Neural cell (in vitro differentiated cells): ENCODE measurements around the gene ZFP62. TPM values are rescaled to one million over a fixed set of nuclear protein-coding genes. Genes with fewer than 3 reads are reported as not detected.

ENCODE experiments used
- H2AFZ ChIP-seq: fragments of 200-600, 300-800 bp; sonication (generic), shearing (Covaris generic); 2 replicates; pipeline ENCODE4 v1.6.0; 2014; ENCODE audit warnings: low read depth, mild to moderate bottlenecking, antibody characterized with exemption, low read length, moderate library complexity
- H3F3A ChIP-seq: fragments of 200-600 bp; shearing (Covaris generic); 2 replicates; pipeline ENCODE4 v1.6.1; 2016; ENCODE audit warnings: mild to moderate bottlenecking, moderate library complexity, mixed read lengths, antibody characterized with exemption, low read length; ENCODE audit not compliant: insufficient read depth, poor library complexity, severe bottlenecking
- H3K27ac ChIP-seq: fragments of 200-600, 300-800 bp; sonication (generic), shearing (Covaris generic); 2 replicates; pipeline ENCODE4 v1.5.1; 2014; ENCODE audit warnings: mild to moderate bottlenecking, low read length, moderate library complexity
- H3K27me3 ChIP-seq: fragments of 300-800, 200-600 bp; sonication (generic), shearing (Covaris generic); 2 replicates; pipeline ENCODE4 v1.6.0; 2014; ENCODE audit warnings: mild to moderate bottlenecking, low read depth, low read length, moderate library complexity; ENCODE audit not compliant: insufficient read depth
- H3K36me3 ChIP-seq: fragments of 300-800, 200-600 bp; sonication (generic), shearing (Covaris generic); 2 replicates; pipeline ENCODE4 v1.5.1; 2014; ENCODE audit warnings: mild to moderate bottlenecking, antibody characterized with exemption, low read length, moderate library complexity; ENCODE audit not compliant: insufficient read depth
- H3K4me2 ChIP-seq: fragments of 300-800, 200-600 bp; sonication (generic), shearing (Covaris generic); 2 replicates; pipeline ENCODE4 v1.6.0; 2014; ENCODE audit warnings: mild to moderate bottlenecking, low read length
- H3K4me3 ChIP-seq: fragments of 300-800, 200-600 bp; sonication (generic), shearing (Covaris generic); 2 replicates; pipeline ENCODE4 v1.5.1; 2014; ENCODE audit warnings: mild to moderate bottlenecking, low read length, moderate library complexity
- H3K79me2 ChIP-seq: fragments of 200-600 bp; shearing (Covaris generic); replicated peaks from 2 replicates; pipeline ENCODE4 v1.6.0; 2014; ENCODE audit warnings: mild to moderate bottlenecking, low read length, moderate library complexity; ENCODE audit not compliant: insufficient read depth
- H3K9ac ChIP-seq: fragments of 300-800, 200-600 bp; sonication (generic), shearing (Covaris generic); 2 replicates; pipeline ENCODE4 v1.6.1; 2016; ENCODE audit warnings: mild to moderate bottlenecking, low read length, mixed read lengths
- H3K9me2 ChIP-seq: fragments of 200-600 bp; shearing (Covaris generic); 2 replicates; pipeline ENCODE4 v1.6.1; 2016; ENCODE audit warnings: mild to moderate bottlenecking, low read length, mixed read lengths; ENCODE audit not compliant: insufficient read depth
- H3K9me3 ChIP-seq: fragments of 200-600, 300-800 bp; sonication (generic), shearing (Covaris generic); 2 replicates; pipeline ENCODE4 v1.6.1; 2016; ENCODE audit warnings: mild to moderate bottlenecking, mixed run types, low read length, moderate library complexity, mixed read lengths
- H4K20me1 ChIP-seq: fragments of 200-600 bp; shearing (Covaris generic); 2 replicates; pipeline ENCODE4 v1.6.1; 2016; ENCODE audit warnings: mild to moderate bottlenecking, mixed run types; ENCODE audit not compliant: insufficient read depth
- EP300 ChIP-seq: fragments of 450-650 bp; conservative IDR thresholded peaks from 2 replicates; pipeline ENCODE4 v1.6.1; 2014; ENCODE audit warnings: antibody characterized with exemption, mild to moderate bottlenecking, moderate library complexity; ENCODE audit not compliant: poor library complexity, severe bottlenecking
- EZH2 ChIP-seq: fragments of 200-600, 300-800 bp; shearing (Covaris generic), sonication (generic); IDR thresholded peaks from 2 replicates; pipeline ENCODE4 v1.6.1; 2014; ENCODE audit warnings: antibody characterized with exemption, low read length, borderline replicate concordance, mild to moderate bottlenecking; ENCODE audit not compliant: insufficient read depth, poor library complexity, severe bottlenecking
- MXI1 ChIP-seq: fragments of 450-650 bp; conservative IDR thresholded peaks from 2 replicates; pipeline ENCODE4 v1.6.1; 2014; ENCODE audit warnings: antibody characterized with exemption, mild to moderate bottlenecking; ENCODE audit not compliant: poor library complexity, severe bottlenecking
- POLR2AphosphoS5 ChIP-seq: IDR thresholded peaks from 2 replicates; pipeline ENCODE4 v1.6.1; 2012
- RAD21 ChIP-seq: fragments of 450-650 bp; conservative IDR thresholded peaks from 2 replicates; pipeline ENCODE4 v1.6.1; 2014; ENCODE audit warnings: antibody characterized with exemption, mild to moderate bottlenecking, moderate library complexity
- SMC3 ChIP-seq: fragments of 450-650 bp; conservative IDR thresholded peaks from 2 replicates; pipeline ENCODE4 v1.6.1; 2014; ENCODE audit warnings: antibody characterized with exemption, mild to moderate bottlenecking, moderate library complexity; ENCODE audit not compliant: poor library complexity
- TAF1 ChIP-seq: IDR thresholded peaks from 2 replicates; pipeline ENCODE4 v1.6.1; 2012; ENCODE audit warnings: low read depth
- polyA plus RNA-seq: library from polyadenylated mRNA; depleted of rRNA; stranded (reverse); fragments of >200 nt; gene quantifications from 2 replicates; pipeline ENCODE4 v1.2.3, GENCODE V29; 2014
- TF ChIP-seq, protein P1 (sequence below): fragments of 450-650 bp; IDR thresholded peaks from 2 replicates; pipeline ENCODE4 v1.5.1; 2014; ENCODE audit warnings: antibody characterized with exemption, mild to moderate bottlenecking, moderate library complexity; ENCODE audit not compliant: poor library complexity, severe bottlenecking
- TF ChIP-seq, protein P2 (sequence below): IDR thresholded peaks from 2 replicates; pipeline ENCODE4 v1.6.1; 2012; ENCODE audit warnings: borderline replicate concordance

ZFP62 gene
- polyA plus RNA-seq, 1 donor from 2014 or later: 69.1 TPM

DNA sequence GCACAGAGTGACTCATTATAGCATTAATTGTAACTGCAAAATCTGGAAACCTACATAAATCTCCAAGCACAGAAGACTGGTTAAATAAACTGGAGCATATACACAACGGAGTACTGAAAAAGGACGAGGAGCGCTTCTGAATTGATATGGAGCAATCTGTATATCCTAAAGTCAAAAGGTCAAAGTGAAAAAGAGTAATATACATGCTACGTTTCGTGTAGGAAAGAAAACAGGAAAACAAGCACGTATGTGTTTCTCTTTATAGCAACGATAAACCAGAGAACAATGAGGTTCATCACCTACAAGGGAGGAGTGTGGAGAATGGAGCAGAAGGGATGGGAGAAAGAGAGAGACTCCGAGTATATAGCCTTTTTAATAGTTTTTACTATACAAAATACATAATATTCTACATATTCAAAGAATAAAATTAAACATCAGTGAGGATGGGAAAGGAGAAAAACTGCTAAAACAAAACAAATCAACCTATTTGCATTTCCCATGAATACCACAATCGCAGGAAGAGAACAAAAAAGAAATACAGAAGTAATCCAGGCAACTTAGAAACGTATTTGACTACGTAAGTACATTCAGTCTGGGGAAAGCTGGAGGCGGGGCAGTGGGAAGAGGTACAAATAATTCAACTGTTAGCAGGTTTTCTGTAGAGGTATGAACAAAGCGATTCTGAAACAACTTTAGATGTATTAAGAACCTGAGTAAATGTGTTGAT is 7.8 kb downstream of the ZFP62 start (continued):
- TF ChIP-seq, protein P1, sequence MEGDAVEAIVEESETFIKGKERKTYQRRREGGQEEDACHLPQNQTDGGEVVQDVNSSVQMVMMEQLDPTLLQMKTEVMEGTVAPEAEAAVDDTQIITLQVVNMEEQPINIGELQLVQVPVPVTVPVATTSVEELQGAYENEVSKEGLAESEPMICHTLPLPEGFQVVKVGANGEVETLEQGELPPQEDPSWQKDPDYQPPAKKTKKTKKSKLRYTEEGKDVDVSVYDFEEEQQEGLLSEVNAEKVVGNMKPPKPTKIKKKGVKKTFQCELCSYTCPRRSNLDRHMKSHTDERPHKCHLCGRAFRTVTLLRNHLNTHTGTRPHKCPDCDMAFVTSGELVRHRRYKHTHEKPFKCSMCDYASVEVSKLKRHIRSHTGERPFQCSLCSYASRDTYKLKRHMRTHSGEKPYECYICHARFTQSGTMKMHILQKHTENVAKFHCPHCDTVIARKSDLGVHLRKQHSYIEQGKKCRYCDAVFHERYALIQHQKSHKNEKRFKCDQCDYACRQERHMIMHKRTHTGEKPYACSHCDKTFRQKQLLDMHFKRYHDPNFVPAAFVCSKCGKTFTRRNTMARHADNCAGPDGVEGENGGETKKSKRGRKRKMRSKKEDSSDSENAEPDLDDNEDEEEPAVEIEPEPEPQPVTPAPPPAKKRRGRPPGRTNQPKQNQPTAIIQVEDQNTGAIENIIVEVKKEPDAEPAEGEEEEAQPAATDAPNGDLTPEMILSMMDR: no peak
- TF ChIP-seq EP300: no peak

DNA sequence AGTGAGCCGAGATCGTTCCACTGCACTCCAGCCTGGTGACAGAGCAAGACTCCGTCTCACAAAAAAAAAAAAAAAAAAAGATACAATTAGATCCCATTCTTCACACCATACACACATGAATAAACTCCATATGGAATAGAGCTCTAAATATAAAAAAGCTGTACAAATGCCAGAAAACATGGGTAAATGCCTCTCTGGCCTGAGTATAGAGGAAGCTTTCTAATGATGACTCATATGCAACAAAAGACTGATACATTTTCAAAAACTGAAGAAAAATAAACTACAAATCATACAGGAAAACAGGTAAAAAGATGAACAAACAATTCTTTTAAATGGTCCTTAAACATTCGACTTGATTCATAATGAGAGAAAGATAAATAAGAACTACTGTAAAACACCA is 8.6 kb downstream of the ZFP62 start:
- H2AFZ ChIP-seq: no peak overlapping the region
- no peak overlapping the region for H3K27ac ChIP-seq
- peaks cover 43% of the 10 kb centered on the region for H3K36me3 ChIP-seq
- H3F3A ChIP-seq: no peaks in the 10 kb centered on the region
- H3K4me3 ChIP-seq: no peak overlapping the region
- H3K27me3 ChIP-seq: no peaks in the 10 kb centered on the region
- H3K9ac ChIP-seq: no peak overlapping the region
- H3K79me2 ChIP-seq: peaks cover 3% of the 10 kb centered on the region
- H4K20me1 ChIP-seq: no peaks in the 10 kb centered on the region
- TF ChIP-seq RAD21 (no peak), MXI1 (no peak), EP300 (no peak), POLR2AphosphoS5 (no peak), TAF1 (no peak), SMC3 (no peak), EZH2 (no peak)
- TF ChIP-seq, protein P2, sequence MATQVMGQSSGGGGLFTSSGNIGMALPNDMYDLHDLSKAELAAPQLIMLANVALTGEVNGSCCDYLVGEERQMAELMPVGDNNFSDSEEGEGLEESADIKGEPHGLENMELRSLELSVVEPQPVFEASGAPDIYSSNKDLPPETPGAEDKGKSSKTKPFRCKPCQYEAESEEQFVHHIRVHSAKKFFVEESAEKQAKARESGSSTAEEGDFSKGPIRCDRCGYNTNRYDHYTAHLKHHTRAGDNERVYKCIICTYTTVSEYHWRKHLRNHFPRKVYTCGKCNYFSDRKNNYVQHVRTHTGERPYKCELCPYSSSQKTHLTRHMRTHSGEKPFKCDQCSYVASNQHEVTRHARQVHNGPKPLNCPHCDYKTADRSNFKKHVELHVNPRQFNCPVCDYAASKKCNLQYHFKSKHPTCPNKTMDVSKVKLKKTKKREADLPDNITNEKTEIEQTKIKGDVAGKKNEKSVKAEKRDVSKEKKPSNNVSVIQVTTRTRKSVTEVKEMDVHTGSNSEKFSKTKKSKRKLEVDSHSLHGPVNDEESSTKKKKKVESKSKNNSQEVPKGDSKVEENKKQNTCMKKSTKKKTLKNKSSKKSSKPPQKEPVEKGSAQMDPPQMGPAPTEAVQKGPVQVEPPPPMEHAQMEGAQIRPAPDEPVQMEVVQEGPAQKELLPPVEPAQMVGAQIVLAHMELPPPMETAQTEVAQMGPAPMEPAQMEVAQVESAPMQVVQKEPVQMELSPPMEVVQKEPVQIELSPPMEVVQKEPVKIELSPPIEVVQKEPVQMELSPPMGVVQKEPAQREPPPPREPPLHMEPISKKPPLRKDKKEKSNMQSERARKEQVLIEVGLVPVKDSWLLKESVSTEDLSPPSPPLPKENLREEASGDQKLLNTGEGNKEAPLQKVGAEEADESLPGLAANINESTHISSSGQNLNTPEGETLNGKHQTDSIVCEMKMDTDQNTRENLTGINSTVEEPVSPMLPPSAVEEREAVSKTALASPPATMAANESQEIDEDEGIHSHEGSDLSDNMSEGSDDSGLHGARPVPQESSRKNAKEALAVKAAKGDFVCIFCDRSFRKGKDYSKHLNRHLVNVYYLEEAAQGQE: no peak
- TF ChIP-seq, protein P1: no peak
- H3K4me2 ChIP-seq: no peak overlapping the region
- H3K9me3 ChIP-seq: peaks cover 11% of the 10 kb centered on the region
- H3K9me2 ChIP-seq: no peaks in the 10 kb centered on the region
